Mononuclear cell (primary cell): Measurements from ENCODE around the gene PLEKHM2. TPM values are rescaled to one million over a fixed set of nuclear protein-coding genes. Genes with fewer than 3 reads are reported as not detected.
"Not testable (repeated sequence)": the region's sequence is repeated elsewhere in the genome, so short reads cannot be mapped to it uniquely, and the experiment has no call there.

Experiments
- H3K27me3 ChIP-seq: 2 replicates; pipeline ENCODE4 v1.6.0; 2011; ENCODE audit warnings: low read length, control low read depth; ENCODE audit not compliant: insufficient read depth
- H3K4me1 ChIP-seq: 2 replicates; pipeline ENCODE4 v1.5.1; 2011; ENCODE audit warnings: mild to moderate bottlenecking, low read length, control low read depth; ENCODE audit not compliant: insufficient read depth
- H3K4me3 ChIP-seq: 2 replicates; pipeline ENCODE4 v1.5.1; 2011; ENCODE audit warnings: mild to moderate bottlenecking, low read length, moderate library complexity
- H3K9me3 ChIP-seq: 2 replicates; pipeline ENCODE4 v1.5.1; 2011; ENCODE audit warnings: low read depth, mild to moderate bottlenecking, control low read depth, low read length
- total RNA-seq: library from RNA; depleted of rRNA; stranded (reverse); fragments of >200 nt; gene quantifications from one replicate; pipeline ENCODE4 v1.2.3, GENCODE V29; 2012

PLEKHM2 gene
- total RNA-seq = 70.7 TPM

- no peaks in the 10 kb centered on the region for H3K27me3 ChIP-seq
- no peaks in the 10 kb centered on the region for H3K9me3 ChIP-seq
- H3K4me3 ChIP-seq = peak within 1 kb of the TSS; percentile 74
- H3K4me1 ChIP-seq = peaks cover 43% of the 10 kb centered on the region
Observed at GRCh38 chr1:15684042-15684461, at the start of gene PLEKHM2. PLEKHM2 (plus strand) TSS chr1:15684320; CDS start chr1:15684559, 239 bp downstream.

GRCh38 chr1:15636436-15636835 lies 47.7 kb upstream of the PLEKHM2 start:
- Histone ChIP-seq H3K4me3 (no peak overlapping the region), H3K9me3 (no peaks in the 10 kb centered on the region), H3K4me1 (peaks cover 4% of the 10 kb centered on the region), H3K27me3 (no peaks in the 10 kb centered on the region)

GRCh38 chr1:15637826-15638225 lies 46.3 kb upstream of the PLEKHM2 start:
- Histone ChIP-seq H3K9me3 (no peaks in the 10 kb centered on the region), H3K4me1 (peaks cover 4% of the 10 kb centered on the region), H3K27me3 (no peaks in the 10 kb centered on the region), H3K4me3 (no peak overlapping the region)

- Histone ChIP-seq H3K9me3 (no peaks in the 10 kb centered on the region), H3K4me1 (peaks cover 4% of the 10 kb centered on the region), H3K4me3 (no peak overlapping the region), H3K27me3 (no peaks in the 10 kb centered on the region)
Observed at GRCh38 chr1:15639262-15639661, 44.9 kb upstream of the PLEKHM2 start.

GRCh38 chr1:15639931-15640330 lies 44.2 kb upstream of the PLEKHM2 start:
- H3K27me3 ChIP-seq = no peaks in the 10 kb centered on the region
- H3K4me1 ChIP-seq = peaks cover 4% of the 10 kb centered on the region
- H3K4me3 ChIP-seq = no peak overlapping the region
- H3K9me3 ChIP-seq = no peaks in the 10 kb centered on the region

GRCh38 chr1:15640667-15641066 lies 43.5 kb upstream of the PLEKHM2 start:
- Histone ChIP-seq H3K27me3 (no peaks in the 10 kb centered on the region), H3K4me3 (no peak overlapping the region)

GRCh38 chr1:15649937-15650336 lies 34.2 kb upstream of the PLEKHM2 start:
- Histone ChIP-seq H3K4me1 (no peaks in the 10 kb centered on the region), H3K4me3 (no peak overlapping the region), H3K27me3 (no peaks in the 10 kb centered on the region), H3K9me3 (no peaks in the 10 kb centered on the region)

More at GRCh38 chr1:15640667-15641066, 43.5 kb upstream of the PLEKHM2 start:
- Histone ChIP-seq H3K9me3 (no peaks in the 10 kb centered on the region), H3K4me1 (peaks cover 4% of the 10 kb centered on the region)

- Histone ChIP-seq H3K9me3 (no peaks in the 10 kb centered on the region), H3K4me3 (no peak overlapping the region), H3K27me3 (no peaks in the 10 kb centered on the region), H3K4me1 (no peaks in the 10 kb centered on the region)
Observed at GRCh38 chr1:15650433-15650832, 33.7 kb upstream of the PLEKHM2 start.

- H3K4me1 ChIP-seq, H3K27me3 ChIP-seq, H3K9me3 ChIP-seq, H3K4me3 ChIP-seq: not testable (repeated sequence)
Observed at GRCh38 chr1:15652130-15652529, 32.0 kb upstream of the PLEKHM2 start.

GRCh38 chr1:15654091-15654690 lies 29.9 kb upstream of the PLEKHM2 start:
- Histone ChIP-seq H3K27me3 (no peaks in the 10 kb centered on the region), H3K9me3 (no peaks in the 10 kb centered on the region), H3K4me1 (no peaks in the 10 kb centered on the region), H3K4me3 (no peak overlapping the region)

GRCh38 chr1:15656464-15656863 lies 27.7 kb upstream of the PLEKHM2 start:
- no peak overlapping the region for H3K4me3 ChIP-seq
- H3K4me1 ChIP-seq = no peaks in the 10 kb centered on the region
- no peaks in the 10 kb centered on the region for H3K9me3 ChIP-seq
- no peaks in the 10 kb centered on the region for H3K27me3 ChIP-seq

- H3K4me1 ChIP-seq = no peaks in the 10 kb centered on the region
- no peaks in the 10 kb centered on the region for H3K27me3 ChIP-seq
Observed at GRCh38 chr1:15657021-15657420, 27.1 kb upstream of the PLEKHM2 start.

GRCh38 chr1:15660151-15660550 lies 24.0 kb upstream of the PLEKHM2 start:
- no peaks in the 10 kb centered on the region for H3K4me1 ChIP-seq
- H3K4me3 ChIP-seq = no peak overlapping the region
- no peaks in the 10 kb centered on the region for H3K27me3 ChIP-seq
- H3K9me3 ChIP-seq = no peaks in the 10 kb centered on the region

More at GRCh38 chr1:15657021-15657420, 27.1 kb upstream of the PLEKHM2 start:
- Histone ChIP-seq H3K9me3 (no peaks in the 10 kb centered on the region), H3K4me3 (no peak overlapping the region)

GRCh38 chr1:15662477-15662876 lies 21.6 kb upstream of the PLEKHM2 start:
- H3K27me3 ChIP-seq = no peaks in the 10 kb centered on the region
- H3K4me1 ChIP-seq = no peaks in the 10 kb centered on the region
- H3K9me3 ChIP-seq = no peaks in the 10 kb centered on the region
- no peak overlapping the region for H3K4me3 ChIP-seq

- H3K27me3 ChIP-seq = no peaks in the 10 kb centered on the region
- H3K4me3 ChIP-seq = no peak overlapping the region
- no peaks in the 10 kb centered on the region for H3K9me3 ChIP-seq
- H3K4me1 ChIP-seq = no peaks in the 10 kb centered on the region
Observed at GRCh38 chr1:15663925-15664324, 20.2 kb upstream of the PLEKHM2 start.

- Histone ChIP-seq H3K27me3 (no peaks in the 10 kb centered on the region), H3K9me3 (no peaks in the 10 kb centered on the region), H3K4me1 (no peaks in the 10 kb centered on the region), H3K4me3 (no peak overlapping the region)
Observed at GRCh38 chr1:15667362-15667761, 16.8 kb upstream of the PLEKHM2 start.
